Measurements from ENCODE around the gene LAMB4.

DNA sequence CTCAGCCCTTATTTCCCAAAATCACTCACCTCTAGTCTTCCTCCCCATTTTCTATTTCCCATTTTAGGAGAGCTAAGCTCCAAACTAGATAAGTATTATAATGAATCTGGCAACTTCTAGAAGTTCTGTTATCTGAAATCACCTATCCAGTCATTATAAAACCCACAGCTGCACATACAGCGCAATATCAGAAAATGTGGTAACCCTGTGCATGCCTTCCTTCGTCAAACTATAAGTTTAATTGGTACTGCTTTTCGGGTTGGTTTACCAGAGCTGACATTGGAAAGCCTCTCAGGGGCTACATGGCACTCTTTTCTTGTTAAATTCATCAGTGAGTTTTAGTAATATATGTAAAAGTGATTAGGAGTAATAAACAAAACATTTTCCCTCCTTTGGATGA, 1.6 kb downstream of the LAMB4 start:
- TF ChIP-seq CTCF (IDR thresholded peaks at IDR 0.05): no peak
- no peak for TF ChIP-seq POLR2A (IDR thresholded peaks at IDR 0.05)

Measured in Peyer's patch (tissue), 4 donors.